Kidney (tissue), 14 donors: ENCODE results near the gene CNFN. TPM values are rescaled to one million over a fixed set of nuclear protein-coding genes. Genes with fewer than 3 reads are reported as not detected.
"Not testable (repeated sequence)": the region's sequence is repeated elsewhere in the genome, so short reads cannot be mapped to it uniquely, and the experiment has no call there.

Experiments used
- DNase-seq, 5 donors: peaks; one replicate each; pipeline ENCODE4 v3.0.0-alpha.2; 2013 to 2020
- FAIRE-seq: peaks from 2 replicates; lab custom pipeline; 2012; peaks lifted over from hg19 to GRCh38; lab: Jason Lieb, UNC
- H3K27ac ChIP-seq, 2 donors: one replicate each; pipeline ENCODE4 v1.7.0; 2013; ENCODE audit warnings: low read depth in 2 of 2, low read length in 2 of 2, inconsistent platforms in 1 of 2
- H3K27me3 ChIP-seq: one replicate; pipeline ENCODE4 v1.7.1; 2013; ENCODE audit warnings: low read length, inconsistent platforms; ENCODE audit not compliant: control insufficient read depth, insufficient read depth
- H3K36me3 ChIP-seq, 3 donors: one replicate each; pipeline versions ENCODE4 v1.7.0 to v1.7.1; 2013; ENCODE audit warnings: low read length in 3 of 3, control low read depth in 1 of 3, inconsistent platforms in 1 of 3; ENCODE audit not compliant: insufficient read depth in 3 of 3, control insufficient read depth in 2 of 3
- H3K4me1 ChIP-seq, 3 donors: one replicate each; pipeline versions ENCODE4 v1.7.0 to v1.7.1; 2013; ENCODE audit warnings: low read length in 3 of 3, inconsistent platforms in 1 of 3, low read depth in 1 of 3; ENCODE audit not compliant: control insufficient read depth in 2 of 3, insufficient read depth in 2 of 3
- H3K4me3 ChIP-seq, 3 donors: one replicate each; pipeline versions ENCODE4 v1.7.0 to v1.8.1; 2013; ENCODE audit warnings: low read length in 3 of 3, control low read depth in 1 of 3, inconsistent platforms in 1 of 3
- H3K9ac ChIP-seq, 3 donors: one replicate each; pipeline versions ENCODE4 v1.7.0 to v1.7.1; 2013; ENCODE audit warnings: low read length in 3 of 3, control low read depth in 1 of 3, inconsistent platforms in 1 of 3
- H3K9me3 ChIP-seq, 3 donors: one replicate each; pipeline versions ENCODE4 v1.7.0 to v1.7.1; 2013; ENCODE audit warnings: low read length in 3 of 3, control low read depth in 1 of 3, inconsistent platforms in 1 of 3; ENCODE audit not compliant: control insufficient read depth in 2 of 3, insufficient read depth in 1 of 3
- CTCF ChIP-seq: IDR thresholded peaks from 3 replicates; pipeline ENCODE4 v1.5.1; 2012; ENCODE audit warnings: mild to moderate bottlenecking, moderate library complexity, borderline replicate concordance; ENCODE audit not compliant: insufficient read depth; ENCODE audit errors: extremely low read depth
- intact Hi-C: fragments of 100-400 bp; cut with DNase I; formaldehyde crosslinking; loops from one replicate; pipeline ENCODE4 v1.11.1; 2022
- microRNA-seq: library from miRNA; unstranded; fragments of <30 nt; microRNA quantifications from one replicate; pipeline ENCODE4 v1.2.0, GENCODE V29; 2020
- polyA plus RNA-seq: library from polyadenylated mRNA; stranded (reverse); fragments of 350-450 nt; fragmentation: Illumina TruSeq; extraction: RNeasy Lipid Tissue Mini Kit (QIAGEN cat#74804); gene quantifications from one replicate; pipeline ENCODE4 v1.2.3, GENCODE V29; 2014; ENCODE audit warnings: low read depth, low replicate concordance; ENCODE audit not compliant: insufficient read depth
- total RNA-seq: library from RNA; stranded (reverse); fragmentation: NEBNext Ultra II Directional; extraction: Animal tissue kit (Norgen Biotek cat#: 25700); gene quantifications from one replicate; pipeline ENCODE4 v1.2.1, GENCODE V29; 2021
- donor health status: control.
- donor health status: control.
- donor health status: control.
- donor health status: control.
- donor health status: control.
- donor health status: DM: yes; HTN: yes; CAD: no.
- donor health status: Normal renal cell carcinoma (clear cell type).

Gene CNFN
- total and polyA plus RNA-seq, 2 donors from 2014 or later = 2.2 to 4.9 TPM

- no peaks in the 10 kb centered on the region for H3K27me3 ChIP-seq
- DNase-seq (no peak), FAIRE-seq (no peak)
- no peaks in the 10 kb centered on the region for H3K36me3 ChIP-seq
- intact Hi-C loops = no loop called here
- no peaks in the 10 kb centered on the region for H3K4me1 ChIP-seq
- no peak for TF ChIP-seq CTCF
- H3K27ac ChIP-seq = no peak overlapping the region
- H3K9ac ChIP-seq = no peak overlapping the region
- H3K4me3 ChIP-seq = no peak overlapping the region
- H3K9me3 ChIP-seq = no peaks in the 10 kb centered on the region
These were observed 46.6 kb downstream of the CNFN start for GRCh38 chr19:42343344-42344110.

- H3K27ac ChIP-seq, H3K27me3 ChIP-seq, intact Hi-C loops, H3K4me1 ChIP-seq, H3K36me3 ChIP-seq, H3K4me3 ChIP-seq, DNase-seq, FAIRE-seq, H3K9ac ChIP-seq, H3K9me3 ChIP-seq: not testable (repeated sequence)
These were observed 50.2 kb downstream of the CNFN start for GRCh38 chr19:42339922-42340321.

GRCh38 chr19:42339126-42339860 lies 50.8 kb downstream of the CNFN start:
- FAIRE-seq, H3K27ac ChIP-seq, H3K4me3 ChIP-seq, H3K27me3 ChIP-seq, H3K4me1 ChIP-seq, intact Hi-C loops, H3K36me3 ChIP-seq, DNase-seq, H3K9me3 ChIP-seq, H3K9ac ChIP-seq: not testable (repeated sequence)

Small RNAs within 50 kb of the gene (microRNA-seq; reads per million reads assigned to microRNA genes)
- gene MIR8077 = not detected

Other genes starting within 250 kb of the CNFN start
- 26.1 TPM for gene DEDD2, start 172.6 kb downstream of the CNFN start, total RNA-seq
- gene DEDD2, start 172.6 kb downstream of the CNFN start, polyA plus RNA-seq = 36.3 TPM
- gene ZNF526, start 170.0 kb downstream of the CNFN start, total RNA-seq = 11.6 TPM
- 2.6 TPM for gene ZNF526, start 170.0 kb downstream of the CNFN start, polyA plus RNA-seq
- gene GSK3A, start 147.7 kb downstream of the CNFN start, total RNA-seq = 39.2 TPM
- gene GSK3A, start 147.7 kb downstream of the CNFN start, polyA plus RNA-seq = 57.3 TPM
- gene ERF, start 135.2 kb downstream of the CNFN start, total RNA-seq = 61.2 TPM
- gene ERF, start 135.2 kb downstream of the CNFN start, polyA plus RNA-seq = 31.1 TPM
- 90.9 TPM for gene CIC, start 121.0 kb downstream of the CNFN start, total RNA-seq
- gene CIC, start 121.0 kb downstream of the CNFN start, polyA plus RNA-seq = 18.8 TPM
- gene PRR19, start 88.2 kb downstream of the CNFN start, total RNA-seq = 0.47 TPM
- gene PRR19, start 88.2 kb downstream of the CNFN start, polyA plus RNA-seq = 0.71 TPM
- gene PAFAH1B3, start 87.7 kb downstream of the CNFN start, total RNA-seq = 22.0 TPM
- 38.3 TPM for gene PAFAH1B3, start 87.7 kb downstream of the CNFN start, polyA plus RNA-seq
- gene TMEM145, start 77.0 kb downstream of the CNFN start, total RNA-seq = not detected
- not detected for gene TMEM145, start 77.0 kb downstream of the CNFN start, polyA plus RNA-seq
- gene MEGF8, start 64.7 kb downstream of the CNFN start, total RNA-seq = 31.6 TPM
- 8.7 TPM for gene MEGF8, start 64.7 kb downstream of the CNFN start, polyA plus RNA-seq
- gene LIPE, start 37.1 kb upstream of the CNFN start, total RNA-seq = 8.9 TPM
- gene LIPE, start 37.1 kb upstream of the CNFN start, polyA plus RNA-seq = 9.9 TPM
- not detected for gene CXCL17, start 52.6 kb upstream of the CNFN start, total RNA-seq
- gene CXCL17, start 52.6 kb upstream of the CNFN start, polyA plus RNA-seq = not detected
- 33.1 TPM for gene CEACAM1, start 138.2 kb upstream of the CNFN start, total RNA-seq
- gene CEACAM1, start 138.2 kb upstream of the CNFN start, polyA plus RNA-seq = 34.3 TPM
- not detected for gene CEACAM8, start 204.6 kb upstream of the CNFN start, total RNA-seq
- gene CEACAM8, start 204.6 kb upstream of the CNFN start, polyA plus RNA-seq = not detected